Measurements from ENCODE around the gene MYADML2. TPM values are rescaled to one million over a fixed set of nuclear protein-coding genes. Genes with fewer than 3 reads are reported as not detected.

Gene MYADML2
- total RNA-seq, 1 experiment from 2014 or later, result not detected

DNA sequence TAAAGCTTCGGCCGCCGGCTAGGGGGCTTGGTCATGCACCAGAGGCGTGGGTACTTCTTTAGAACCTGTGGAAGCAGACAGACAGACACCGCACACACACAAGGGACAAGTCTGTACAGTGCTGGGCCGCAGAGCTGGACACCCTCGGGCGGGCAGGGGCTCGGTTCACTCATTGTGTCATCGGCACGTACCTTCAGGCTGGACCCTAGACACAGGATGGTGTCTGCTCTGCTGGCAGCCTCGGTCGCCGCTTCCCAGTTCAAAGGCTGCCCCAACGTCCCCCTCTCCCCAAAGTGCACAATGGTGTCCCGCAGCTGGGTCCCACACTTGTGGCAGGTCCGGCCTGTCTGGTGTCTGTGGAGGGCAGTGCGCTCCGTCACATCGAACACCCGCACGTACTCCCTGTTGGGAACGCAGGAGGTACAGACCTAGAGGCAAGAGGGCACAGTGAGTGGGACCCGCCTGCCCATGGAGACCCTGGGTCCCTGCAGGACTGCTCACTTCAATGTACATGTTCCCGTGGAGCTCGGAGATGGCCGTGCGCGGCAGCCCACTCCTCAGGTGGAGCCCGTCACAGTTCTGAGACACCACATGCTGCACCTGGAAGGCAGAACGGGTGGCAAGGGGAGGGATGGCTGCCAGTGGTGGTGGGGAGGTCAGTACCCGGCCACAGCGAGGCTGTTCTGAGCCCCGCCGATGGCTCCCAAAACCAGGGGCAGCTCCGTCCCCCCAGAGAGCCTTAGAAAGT, 32.8 kb downstream of the MYADML2 start:
- Histone ChIP-seq H3K9me3 (ENCODE audit: insufficient read depth, low read depth) (no peaks in the 10 kb centered on the region), H2AFZ (no peak overlapping the region), H3K4me2 (no peak overlapping the region), H4K20me1 (ENCODE audit: insufficient read depth) (peaks cover 4% of the 10 kb centered on the region; the same call in 1 of the 2 replicates), H3K4me1 (replicated peaks; ENCODE audit: insufficient read depth) (peaks cover 47% of the 10 kb centered on the region), H3K36me3 (ENCODE audit: low read depth) (no peaks in the 10 kb centered on the region; the same call in 1 of the 2 replicates), H3F3A (ENCODE audit: insufficient read depth, low read depth) (peaks cover 52% of the 10 kb centered on the region), H3K4me3 (no peak overlapping the region), H3K27ac (no peak overlapping the region), H3K27me3 (ENCODE audit: insufficient read depth, low read depth) (no peaks in the 10 kb centered on the region), H3K9me2 (ENCODE audit: insufficient read depth) (no peaks in the 10 kb centered on the region), H3K79me2 (ENCODE audit: low read depth) (peaks cover 33% of the 10 kb centered on the region)
- TF ChIP-seq, protein P1, sequence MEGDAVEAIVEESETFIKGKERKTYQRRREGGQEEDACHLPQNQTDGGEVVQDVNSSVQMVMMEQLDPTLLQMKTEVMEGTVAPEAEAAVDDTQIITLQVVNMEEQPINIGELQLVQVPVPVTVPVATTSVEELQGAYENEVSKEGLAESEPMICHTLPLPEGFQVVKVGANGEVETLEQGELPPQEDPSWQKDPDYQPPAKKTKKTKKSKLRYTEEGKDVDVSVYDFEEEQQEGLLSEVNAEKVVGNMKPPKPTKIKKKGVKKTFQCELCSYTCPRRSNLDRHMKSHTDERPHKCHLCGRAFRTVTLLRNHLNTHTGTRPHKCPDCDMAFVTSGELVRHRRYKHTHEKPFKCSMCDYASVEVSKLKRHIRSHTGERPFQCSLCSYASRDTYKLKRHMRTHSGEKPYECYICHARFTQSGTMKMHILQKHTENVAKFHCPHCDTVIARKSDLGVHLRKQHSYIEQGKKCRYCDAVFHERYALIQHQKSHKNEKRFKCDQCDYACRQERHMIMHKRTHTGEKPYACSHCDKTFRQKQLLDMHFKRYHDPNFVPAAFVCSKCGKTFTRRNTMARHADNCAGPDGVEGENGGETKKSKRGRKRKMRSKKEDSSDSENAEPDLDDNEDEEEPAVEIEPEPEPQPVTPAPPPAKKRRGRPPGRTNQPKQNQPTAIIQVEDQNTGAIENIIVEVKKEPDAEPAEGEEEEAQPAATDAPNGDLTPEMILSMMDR (conservative IDR thresholded peaks at IDR 0.05), result no peak
- TF ChIP-seq EZH2 (IDR thresholded peaks at IDR 0.05; ENCODE audit: low read depth), result no peak
- POLR2A ChIA-PET (ENCODE audit: unreplicated experiment), result interaction anchor here (0.7 kb wide), 1 partner anchor 946 kb away, joined by 4 read pairs; no protein-coding TSS in a partner anchor
- intact Hi-C loops (cut with micrococcal nuclease; ENCODE audit: unreplicated experiment), result no loop called here
- no peak for DNase-seq
- CTCF ChIA-PET, result interaction anchor here (0.6 kb wide), 1 partner anchor 17 kb away, joined by 3 read pairs; no protein-coding TSS in a partner anchor
- no TSS peak for BruUV-seq (replicated peaks)

DNA sequence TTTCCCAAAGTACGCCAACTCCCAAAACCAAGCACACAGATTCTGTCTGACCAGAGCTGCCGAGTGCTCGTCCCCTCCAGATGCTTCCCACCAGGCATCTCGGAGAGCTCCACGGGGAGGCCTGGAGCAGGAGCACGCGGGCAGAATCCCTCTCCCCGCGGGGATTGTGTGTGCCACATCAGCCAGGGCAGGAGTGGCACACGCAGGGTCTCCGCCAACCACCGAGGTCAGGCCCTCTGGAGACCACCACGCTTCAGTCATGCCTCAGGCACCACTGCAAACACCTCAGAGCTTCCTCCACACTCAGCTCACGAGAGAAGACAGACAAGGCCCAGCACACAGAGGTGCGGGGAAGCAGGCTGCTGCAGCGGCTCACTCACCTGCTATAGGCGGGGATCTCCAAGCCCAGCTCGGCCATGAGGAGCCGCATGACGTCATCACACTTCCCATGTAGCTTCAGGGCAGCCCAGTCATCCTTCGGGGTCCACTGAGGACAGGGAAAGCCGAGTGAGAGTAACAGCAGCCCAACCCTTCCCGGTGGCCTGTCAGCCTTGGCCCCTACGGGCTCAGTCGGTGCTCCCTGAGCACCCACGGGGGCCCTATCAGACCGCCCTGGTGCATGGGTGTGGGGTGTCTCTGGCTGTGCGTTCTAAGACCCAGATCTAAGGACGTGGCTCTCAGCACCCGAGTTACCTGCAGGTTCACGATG, 33.5 kb downstream of the MYADML2 start:
- Histone ChIP-seq H3K9me3 (ENCODE audit: insufficient read depth, low read depth) (no peaks in the 10 kb centered on the region), H3K4me3 (no peak overlapping the region), H3K9me2 (ENCODE audit: insufficient read depth) (no peaks in the 10 kb centered on the region), H3K4me2 (peak overlapping the region; percentile 63; the same call in 1 of the 2 replicates), H3K4me1 (replicated peaks; ENCODE audit: insufficient read depth) (peaks cover 40% of the 10 kb centered on the region), H3K79me2 (ENCODE audit: low read depth) (peaks cover 28% of the 10 kb centered on the region), H3K27ac (peak overlapping the region; percentile 59), H4K20me1 (ENCODE audit: insufficient read depth) (peaks cover 4% of the 10 kb centered on the region; the same call in 1 of the 2 replicates), H3F3A (ENCODE audit: insufficient read depth, low read depth) (peaks cover 46% of the 10 kb centered on the region), H3K27me3 (ENCODE audit: insufficient read depth, low read depth) (no peaks in the 10 kb centered on the region), H3K36me3 (ENCODE audit: low read depth) (no peaks in the 10 kb centered on the region; the same call in 1 of the 2 replicates), H2AFZ (no peak overlapping the region)
- intact Hi-C loops (cut with micrococcal nuclease; ENCODE audit: unreplicated experiment), result loop anchor here (2.0 kb wide), 3 partner anchors 15 to 109 kb away; partner anchors contain the start of genes CENPX and LRRC45
- BruUV-seq (replicated peaks), result no TSS peak
- CTCF ChIA-PET, result interaction anchor here (0.6 to 1.3 kb wide), 4 partner anchors 16 to 354 kb away, joined by 3 read pairs; no protein-coding TSS in a partner anchor
- POLR2A ChIA-PET (ENCODE audit: unreplicated experiment), result no interaction called here
- TF ChIP-seq EZH2 (IDR thresholded peaks at IDR 0.05; ENCODE audit: low read depth), result no peak
- TF ChIP-seq, protein P1 (conservative IDR thresholded peaks at IDR 0.05), result no peak
- DNase-seq, result peak in 1 of 2 experiments; percentile 27

All from PC-9 (cell line).